ENCODE results near the gene PTPRM.

Gene PTPRM

GRCh38 chr18:7908681-7909299 is 341.7 kb downstream of the PTPRM start:
- DNase-seq, result no peak

GRCh38 chr18:7914834-7915670 is 347.9 kb downstream of the PTPRM start:
- no peak for DNase-seq

GRCh38 chr18:7918701-7919100 is 351.6 kb downstream of the PTPRM start:
- DNase-seq, result no peak

GRCh38 chr18:7919565-7919964 is 352.4 kb downstream of the PTPRM start:
- DNase-seq, result no peak

GRCh38 chr18:7921938-7922587 is 354.9 kb downstream of the PTPRM start:
- DNase-seq, result no peak

- no peak for DNase-seq
Observed at GRCh38 chr18:7923105-7923504, 356.0 kb downstream of the PTPRM start.

- DNase-seq, result no peak
Observed at GRCh38 chr18:7924616-7925015, 357.5 kb downstream of the PTPRM start.

- DNase-seq, result peak; percentile 74
Observed at GRCh38 chr18:7926526-7926925, 359.4 kb downstream of the PTPRM start.

GRCh38 chr18:7927119-7927518 is 360.0 kb downstream of the PTPRM start:
- no peak for DNase-seq

- DNase-seq, result no peak
Observed at GRCh38 chr18:7931763-7932162, 364.6 kb downstream of the PTPRM start.

GRCh38 chr18:7937268-7937667 is 370.2 kb downstream of the PTPRM start:
- DNase-seq, result no peak

GRCh38 chr18:7939521-7939920 is 372.4 kb downstream of the PTPRM start:
- no peak for DNase-seq

GRCh38 chr18:7940379-7940778 is 373.3 kb downstream of the PTPRM start:
- DNase-seq, result no peak

GRCh38 chr18:7940971-7941370 is 373.9 kb downstream of the PTPRM start:
- peak; percentile 43 for DNase-seq

GRCh38 chr18:7941533-7941932 is 374.4 kb downstream of the PTPRM start:
- peak; percentile 97 for DNase-seq

- DNase-seq, result no peak
Observed at GRCh38 chr18:7945882-7946281, 378.8 kb downstream of the PTPRM start.

- peak; percentile 77 for DNase-seq
Observed at GRCh38 chr18:7946734-7947377, 379.7 kb downstream of the PTPRM start.

GRCh38 chr18:7950380-7951136 is 383.4 kb downstream of the PTPRM start:
- no peak for DNase-seq

GRCh38 chr18:7953095-7953958 is 386.2 kb downstream of the PTPRM start:
- no peak for DNase-seq

GRCh38 chr18:7954238-7954637 is 387.1 kb downstream of the PTPRM start:
- DNase-seq, result no peak

- no peak for DNase-seq
Observed at GRCh38 chr18:7955175-7955574, 388.1 kb downstream of the PTPRM start.

- no peak for DNase-seq
Observed at GRCh38 chr18:7957297-7957696, 390.2 kb downstream of the PTPRM start.

Data from SHP77 treated with DMSO at 0.1 percent for 48 hours (cell line).